NT2/D1 (cell line): ENCODE measurements around the gene EIF4H.

Source experiments
- SUZ12 ChIP-seq: IDR thresholded peaks from 2 replicates; pipeline ENCODE4 v1.6.1; 2011; ENCODE audit not compliant: insufficient read length, insufficient read depth; ENCODE audit errors: extremely low read depth
- ZNF274 ChIP-seq: IDR thresholded peaks from 2 replicates; pipeline ENCODE4 v1.6.1; 2011; ENCODE audit warnings: mild to moderate bottlenecking, low read depth, low read length

- TF ChIP-seq ZNF274 (no peak), SUZ12 (no peak)
These were observed 678 bp upstream of the EIF4H start for GRCh38 chr7:74173491-74173865.
